ENCODE data around the gene NFIB. TPM values are rescaled to one million over a fixed set of nuclear protein-coding genes. Genes with fewer than 3 reads are reported as not detected.
A peak's percentile ranks its signal among the peaks of the same experiment; 100 is the strongest.

Gene NFIB
- total RNA-seq, 4 donors from 2014 or later = 24.0 to 40.9 (median 30.6) TPM

GRCh38 chr9:14317667-14318320, 3.9 kb upstream of the NFIB start:
- peaks cover 50 to 51% of the 10 kb centered on the region in 2 donors for H3K4me1 ChIP-seq

GRCh38 chr9:14316602-14317300, 2.8 kb upstream of the NFIB start:
- DNase-seq = peak in 1 of 2 donors; percentile 50
- H3K27me3 ChIP-seq = no peaks in the 10 kb centered on the region
- no peaks in the 10 kb centered on the region for H3K9me3 ChIP-seq
- H3K4me3 ChIP-seq = peak overlapping the region; percentile 81 to 87 (median 84)
- no peaks in the 10 kb centered on the region for H3K36me3 ChIP-seq
- intact Hi-C loops (cut with DNase I; ENCODE audit: low total_unique reads) (loop anchor here (5.0 kb wide), 2 partner anchors 304 to 609 kb away; no protein-coding TSS in a partner anchor), in situ Hi-C loops (cut with MboI; ENCODE audit: low sequenced_read_pairs in 4 of 4) (loop anchor here in 1 of 4 donors (25.0 kb wide), 1 partner anchor 304 kb away; no protein-coding TSS in a partner anchor)
- peaks cover 50% of the 10 kb centered on the region in 2 donors for H3K4me1 ChIP-seq
- TF ChIP-seq POLR2A (IDR thresholded peaks at IDR 0.05) = no peak
- TF ChIP-seq CTCF (IDR thresholded peaks at IDR 0.05 in 4 of 5, conservative IDR thresholded peaks at IDR 0.05 in 1 of 5) = no peak
- H3K27ac ChIP-seq = peak overlapping the region; percentile 92 to 99 (median 98)
- ATAC-seq = no peak

More at GRCh38 chr9:14317667-14318320, 3.9 kb upstream of the NFIB start:
- DNase-seq (no peak), ATAC-seq (no peak)
- peak overlapping the region; percentile 92 to 99 (median 98) for H3K27ac ChIP-seq
- no peaks in the 10 kb centered on the region for H3K27me3 ChIP-seq
- H3K9me3 ChIP-seq = no peaks in the 10 kb centered on the region
- intact Hi-C loops (cut with DNase I; ENCODE audit: low total_unique reads) (loop anchor here (5.0 kb wide), 2 partner anchors 305 to 610 kb away; no protein-coding TSS in a partner anchor), in situ Hi-C loops (cut with MboI; ENCODE audit: low sequenced_read_pairs in 4 of 4) (loop anchor here in 1 of 4 donors (25.0 kb wide), 1 partner anchor 305 kb away; no protein-coding TSS in a partner anchor)
- peak overlapping the region; percentile 81 to 87 (median 84) for H3K4me3 ChIP-seq
- TF ChIP-seq POLR2A (IDR thresholded peaks at IDR 0.05) (no peak), CTCF (IDR thresholded peaks at IDR 0.05 in 4 of 5, conservative IDR thresholded peaks at IDR 0.05 in 1 of 5) (no peak)
- H3K36me3 ChIP-seq = no peaks in the 10 kb centered on the region

- DNase-seq (peak in 1 of 2 donors; percentile 47), ATAC-seq (peak in 1 of 2 donors; percentile 10)
- Histone ChIP-seq H3K27ac (peak overlapping the region; percentile 92 to 99 (median 98)), H3K4me3 (peak overlapping the region; percentile 81 to 87 (median 84)), H3K4me1 (peaks cover 43% of the 10 kb centered on the region in 2 donors), H3K9me3 (no peaks in the 10 kb centered on the region), H3K27me3 (no peaks in the 10 kb centered on the region), H3K36me3 (no peaks in the 10 kb centered on the region)
- TF ChIP-seq CTCF (IDR thresholded peaks at IDR 0.05 in 4 of 5, conservative IDR thresholded peaks at IDR 0.05 in 1 of 5) (no peak), POLR2A (IDR thresholded peaks at IDR 0.05) (no peak)
- intact Hi-C loops (cut with DNase I; ENCODE audit: low total_unique reads) (loop anchor here (5.0 kb wide), 2 partner anchors 304 to 609 kb away; no protein-coding TSS in a partner anchor), in situ Hi-C loops (cut with MboI; ENCODE audit: low sequenced_read_pairs in 4 of 4) (loop anchor here in 1 of 4 donors (25.0 kb wide), 1 partner anchor 304 kb away; no protein-coding TSS in a partner anchor)
Observed at GRCh38 chr9:14315875-14316601, 2.1 kb upstream of the NFIB start.
